NB4 (cell line): ENCODE results near the gene CHTOP.

Experiments
- CTCF ChIP-seq: IDR thresholded peaks from one replicate; pipeline ENCODE4 v1.5.1; 2012; ENCODE audit warnings: low read depth, low read length
- MYC ChIP-seq: IDR thresholded peaks from 2 replicates; pipeline ENCODE4 v1.6.1; 2011; ENCODE audit warnings: low read depth, low read length
- POLR2A ChIP-seq: IDR thresholded peaks from 2 replicates; pipeline ENCODE4 v1.6.1; 2011; ENCODE audit warnings: mild to moderate bottlenecking; ENCODE audit not compliant: insufficient read length; ENCODE audit errors: extremely low read depth

GRCh38 chr1:153614189-153614900 is 19.5 kb upstream of the CHTOP start:
- TF ChIP-seq CTCF = no peak
- TF ChIP-seq POLR2A = no peak
- no peak for TF ChIP-seq MYC
